Right hindlimb (tissue), 1 donor: ENCODE measurements around the gene C1orf52.

Experiments used
- DNase-seq: peaks from one replicate; pipeline ENCODE4 v3.0.0-alpha.2; 2018

The C1orf52 gene

DNA sequence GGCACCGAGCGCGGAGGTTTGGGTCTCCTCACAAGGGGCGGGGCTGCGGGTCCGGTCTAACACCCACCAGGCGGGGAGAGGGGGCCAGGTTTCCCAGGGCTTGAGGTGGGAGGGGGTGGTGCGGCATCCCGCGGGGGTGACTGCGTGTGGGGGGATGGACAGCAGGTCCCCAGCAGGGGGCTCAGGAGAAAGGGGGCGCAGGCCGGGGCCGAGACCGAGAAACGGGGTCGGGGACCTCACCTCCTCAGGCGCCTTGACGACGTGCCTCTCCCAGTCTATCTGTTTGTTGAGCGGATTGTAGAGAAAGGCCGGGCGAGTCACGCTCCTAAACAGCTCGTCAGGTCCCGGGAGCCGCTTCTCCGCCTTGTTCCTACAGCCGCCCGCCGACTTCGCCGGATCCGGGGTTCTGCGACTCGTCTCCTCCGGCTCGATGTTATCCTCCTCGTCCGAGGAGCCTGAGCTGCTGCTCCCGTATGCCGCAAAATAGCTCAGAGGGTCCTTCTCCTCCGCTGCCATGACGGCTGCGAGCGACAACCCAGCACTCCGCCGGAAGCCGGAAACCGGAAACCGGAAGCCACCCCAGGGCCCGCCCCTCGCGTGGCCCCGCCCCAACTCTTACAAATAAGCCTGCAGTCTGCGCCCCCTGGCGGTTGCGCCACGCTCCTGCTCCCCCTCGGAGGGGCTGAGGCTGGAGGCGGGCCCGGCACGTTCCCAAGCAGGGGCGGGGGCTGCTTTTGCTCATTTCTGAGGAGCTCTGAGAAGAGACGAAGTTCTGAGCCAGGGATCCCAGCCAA lies at the start of gene C1orf52:
TSS of gene C1orf52 (minus strand) at position 545 of the 794 bp plus-strand sequence. CDS start at position 516, 29 bp downstream.
- DNase-seq: peak; percentile 99

- DNase-seq: no peak
Observed at GRCh38 chr1:85308833-85309350, 49.4 kb upstream of the C1orf52 start.

DNA sequence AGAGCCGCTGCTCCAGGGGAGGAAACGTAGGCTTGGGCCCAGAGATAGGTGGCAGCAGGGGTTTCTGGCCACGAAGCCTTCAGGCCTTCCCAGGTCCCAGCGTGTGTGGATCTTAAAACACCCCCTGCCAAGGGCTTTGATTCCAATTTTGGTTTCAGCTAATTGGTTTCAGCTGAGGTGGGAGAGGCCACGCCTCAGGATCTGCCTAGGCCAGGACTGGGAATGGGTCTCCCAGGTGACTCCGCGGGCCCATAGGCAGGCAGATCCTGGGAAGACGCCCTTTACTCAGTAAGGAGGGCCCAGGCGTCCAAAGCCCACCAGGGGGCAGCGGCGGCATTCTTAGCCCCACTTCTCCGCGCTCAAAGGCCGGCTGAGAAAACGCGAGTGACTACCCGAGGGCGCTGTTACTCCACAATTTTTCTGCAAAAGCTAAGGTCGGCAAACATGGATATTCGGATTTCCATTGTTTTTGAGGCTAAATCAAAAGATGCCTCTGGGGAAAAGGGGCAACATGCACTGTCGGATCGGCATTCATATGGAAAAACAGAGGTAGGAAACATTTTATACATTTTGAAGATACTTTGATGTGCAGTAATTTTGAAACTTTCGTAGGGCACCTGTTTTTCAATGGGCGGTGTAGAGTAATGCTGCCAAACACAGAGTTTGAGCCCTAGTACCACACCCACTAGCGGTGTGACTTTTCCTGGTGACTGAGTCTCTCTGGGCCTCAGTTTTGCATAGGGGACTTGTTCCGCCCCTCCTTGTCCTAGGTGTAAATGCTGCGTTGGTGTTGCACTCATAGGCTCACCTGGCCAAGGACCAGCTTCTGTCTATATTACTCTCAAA lies 48.7 kb upstream of the C1orf52 start:
- DNase-seq: peak; percentile 93

DNA sequence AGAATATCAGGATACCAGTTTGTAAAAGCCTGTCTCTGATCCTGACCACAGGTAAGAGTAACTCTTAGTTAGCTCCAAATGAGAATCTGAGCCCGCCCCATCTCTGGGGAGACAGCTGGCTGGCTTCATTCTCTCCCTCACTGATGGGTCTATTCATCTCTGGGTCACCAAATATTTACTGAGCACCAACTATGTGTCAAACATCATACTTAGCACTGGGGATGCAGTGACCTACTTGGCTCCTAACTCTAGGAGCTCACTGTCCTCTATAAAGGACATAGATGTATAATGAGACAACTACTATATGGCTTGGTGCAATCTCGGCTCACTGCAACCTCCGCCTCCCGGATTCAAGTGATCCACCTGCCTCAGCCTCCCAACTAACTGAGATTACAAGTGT lies 46.8 kb upstream of the C1orf52 start:
- no peak for DNase-seq

- DNase-seq: no peak
Observed at GRCh38 chr1:85303440-85304162, 44.1 kb upstream of the C1orf52 start.

DNA sequence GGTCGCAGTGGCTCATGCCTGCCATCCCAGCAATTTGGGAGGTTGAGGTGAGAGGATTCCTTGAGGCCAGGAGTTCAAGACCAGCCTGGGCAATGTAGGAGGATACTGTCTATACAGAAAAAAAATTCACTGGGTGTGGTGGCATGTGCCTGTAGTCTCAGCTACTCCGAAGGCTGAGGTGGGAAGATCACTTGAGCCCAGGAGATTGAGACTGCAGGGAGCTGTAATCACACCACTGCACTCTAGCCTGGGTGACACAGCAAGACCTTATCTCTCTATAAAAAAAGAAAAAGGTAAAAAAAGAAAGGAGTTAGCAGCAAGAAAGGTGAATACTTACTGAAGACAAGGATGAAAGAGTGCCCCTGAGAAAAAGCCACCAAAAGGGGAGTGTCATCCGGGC lies 40.7 kb upstream of the C1orf52 start:
- DNase-seq: no peak

DNA sequence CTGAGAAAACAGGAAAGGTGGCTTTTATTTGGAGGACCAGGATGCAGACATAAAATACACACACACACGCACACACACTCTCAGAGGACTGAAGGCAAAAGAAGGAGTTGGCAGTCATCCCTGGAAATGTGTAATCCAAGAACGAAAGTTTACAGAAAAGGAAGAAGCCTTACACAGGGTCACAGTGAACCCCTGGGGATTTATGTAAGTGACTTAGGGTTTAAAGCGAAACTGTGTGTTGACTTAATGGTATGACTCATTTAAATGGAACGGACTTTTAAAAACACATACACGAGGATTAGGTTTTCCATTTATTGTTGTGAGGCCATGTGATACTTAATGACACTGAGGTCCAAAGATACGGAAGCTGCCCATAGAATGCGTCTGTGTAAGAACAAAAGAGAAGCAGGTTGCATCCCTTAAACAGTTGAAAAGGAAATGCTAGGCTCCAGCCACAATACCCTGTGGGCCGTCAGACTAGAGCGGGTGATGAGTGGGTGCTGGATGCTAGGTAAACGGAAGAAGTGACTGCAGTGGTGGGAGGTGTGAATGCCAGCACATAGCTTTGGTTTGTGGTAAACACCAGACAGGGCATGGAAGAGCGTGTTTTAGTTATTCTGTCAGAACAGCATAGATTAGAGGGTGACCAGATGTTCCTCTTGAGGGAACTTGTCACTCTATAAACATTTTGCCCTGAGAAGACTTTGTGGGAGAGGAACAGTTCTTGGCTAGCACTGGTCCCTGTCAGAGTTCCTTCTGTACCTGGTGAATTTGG lies 38.6 kb upstream of the C1orf52 start:
- peak; percentile 79 for DNase-seq

- no peak for DNase-seq
Observed at GRCh38 chr1:85297538-85297854, 38.0 kb upstream of the C1orf52 start.

DNA sequence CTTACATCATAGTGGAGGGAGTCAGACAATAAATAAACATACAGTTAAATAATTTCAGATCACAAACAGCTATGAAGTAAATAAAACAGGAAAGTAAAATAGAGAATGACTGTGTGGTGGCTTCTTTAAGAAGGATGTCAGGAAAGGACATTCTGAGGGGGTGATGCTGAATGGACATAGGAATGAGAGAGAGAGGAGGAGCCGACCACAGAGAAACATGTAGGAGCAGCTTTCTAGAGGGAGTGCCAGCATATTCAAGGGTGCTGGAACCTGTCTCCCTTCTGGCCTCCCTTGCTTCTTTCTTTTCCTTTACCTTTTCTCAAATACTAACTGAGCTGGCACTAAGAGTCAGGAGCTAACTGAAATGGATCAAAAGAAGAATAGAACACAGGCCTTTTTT lies 37.5 kb upstream of the C1orf52 start:
- no peak for DNase-seq

DNA sequence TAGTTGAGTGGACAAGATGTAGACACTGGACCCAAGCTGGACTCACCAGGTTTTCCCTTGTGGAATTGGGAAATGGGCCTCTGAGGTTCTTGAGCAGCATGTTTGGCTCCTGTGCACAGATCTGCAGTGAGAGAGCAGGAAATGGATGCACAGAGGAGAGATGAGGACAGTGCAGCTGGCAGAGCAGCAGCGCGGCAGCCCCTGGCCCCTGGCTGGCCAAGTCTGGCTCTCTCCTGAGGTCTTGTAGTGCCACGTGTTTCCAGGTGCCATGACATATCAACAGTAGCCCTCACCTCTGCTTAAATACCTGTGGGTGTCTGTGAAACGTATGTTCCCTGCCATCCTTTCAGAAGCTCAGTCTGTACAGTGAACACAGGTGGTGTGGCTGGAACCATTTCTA lies 36.2 kb upstream of the C1orf52 start:
- no peak for DNase-seq

DNA sequence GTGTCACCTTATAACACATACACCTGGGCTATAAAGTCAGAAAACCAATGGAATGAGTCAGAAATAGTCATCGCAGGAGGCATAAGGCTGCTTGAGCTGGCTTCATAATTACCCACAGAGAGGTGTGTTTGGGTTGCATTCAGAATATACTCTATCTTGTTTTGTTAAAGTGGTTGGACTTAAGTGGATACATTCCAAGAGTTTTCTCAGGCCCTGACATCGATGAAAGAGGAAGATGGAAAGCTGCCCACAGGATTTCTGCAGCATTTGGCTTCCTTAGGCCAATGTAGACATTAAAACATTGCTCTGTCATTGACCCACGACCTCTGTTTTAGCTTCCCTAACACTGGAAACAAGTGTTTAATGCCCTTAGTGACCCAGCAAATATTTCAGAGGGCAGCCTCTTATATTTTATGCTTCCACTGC lies 35.6 kb upstream of the C1orf52 start:
- DNase-seq: no peak

- DNase-seq: no peak
Observed at GRCh38 chr1:85290826-85291225, 31.4 kb upstream of the C1orf52 start.

GRCh38 chr1:85289848-85290335 lies 30.4 kb upstream of the C1orf52 start:
- DNase-seq: no peak

GRCh38 chr1:85289207-85289847 lies 29.9 kb upstream of the C1orf52 start:
- no peak for DNase-seq

GRCh38 chr1:85284202-85284601 lies 24.7 kb upstream of the C1orf52 start:
- no peak for DNase-seq

- no peak for DNase-seq
Observed at GRCh38 chr1:85283475-85284199, 24.2 kb upstream of the C1orf52 start.

GRCh38 chr1:85282424-85282823 lies 23.0 kb upstream of the C1orf52 start:
- DNase-seq: no peak

DNA sequence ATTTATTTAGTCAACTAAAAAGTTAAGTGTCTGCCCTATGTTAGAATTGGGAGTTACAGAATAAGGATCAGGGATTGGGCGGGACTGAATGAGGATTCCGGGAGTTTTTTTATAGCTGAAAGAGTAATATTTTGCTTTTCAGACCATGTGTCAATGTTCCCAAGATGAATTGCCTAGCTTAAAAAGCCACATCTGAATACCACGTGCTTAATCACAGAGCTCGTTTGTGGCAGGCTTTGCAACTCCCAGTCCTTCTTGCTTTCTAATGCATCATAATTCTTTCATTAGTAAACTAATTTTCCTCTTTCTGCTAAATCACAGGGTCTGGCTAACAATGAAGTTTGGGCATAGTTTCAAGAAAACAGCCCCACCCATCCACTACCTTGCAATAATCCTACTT lies 21.2 kb upstream of the C1orf52 start:
- no peak for DNase-seq

DNA sequence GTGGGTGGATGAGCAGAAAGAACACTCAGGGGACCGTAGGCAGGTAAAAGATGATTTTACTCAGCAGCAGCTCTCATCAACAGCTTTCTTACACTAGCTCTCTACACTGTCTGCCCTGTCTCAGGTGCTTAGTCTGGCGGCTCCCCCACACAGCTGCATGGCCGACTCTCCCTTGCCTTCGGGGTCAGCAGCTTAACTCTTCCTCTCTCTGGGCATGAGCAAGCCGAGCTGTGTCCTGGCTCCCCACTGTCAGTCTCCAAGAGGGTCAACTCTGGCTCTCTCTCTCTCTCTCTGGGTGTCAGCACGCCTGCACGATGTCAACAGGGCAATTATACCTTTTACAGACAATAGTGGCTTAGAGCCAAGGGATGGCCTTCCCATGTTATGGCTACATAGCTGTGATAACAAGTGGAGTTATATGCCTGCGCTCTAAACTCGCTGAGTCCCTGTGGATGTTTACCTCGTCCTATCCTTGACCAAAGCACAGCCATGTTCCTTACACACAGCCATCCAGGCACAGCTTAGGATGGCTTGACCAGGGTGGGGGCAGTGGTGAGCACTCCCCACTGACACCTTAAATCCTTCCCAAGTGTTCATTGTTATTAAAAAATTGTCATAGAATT lies 20.1 kb upstream of the C1orf52 start:
- DNase-seq: no peak

GRCh38 chr1:85278853-85279314 lies 19.4 kb upstream of the C1orf52 start:
- DNase-seq: no peak
